GM12801 (cell line): ENCODE measurements around the gene ZNF25.

Source experiments
- CTCF ChIP-seq: IDR thresholded peaks from one replicate; pipeline ENCODE4 v1.5.1; 2011; ENCODE audit warnings: control low read depth; ENCODE audit not compliant: insufficient read length; ENCODE audit errors: extremely low read depth

The ZNF25 gene

GRCh38 chr10:37976091-37976879 lies at the start of gene ZNF25:
Gene ZNF25, minus strand, starts transcription at chr10:37976647. Its CDS starts 4,925 bp downstream, at chr10:37971722.
- TF ChIP-seq CTCF, result no peak

- no peak for TF ChIP-seq CTCF
These were observed 48.8 kb upstream of the ZNF25 start for GRCh38 chr10:38025283-38025682.

- TF ChIP-seq CTCF, result no peak
These were observed 39.9 kb upstream of the ZNF25 start for GRCh38 chr10:38016354-38016753.

- TF ChIP-seq CTCF, result no peak
These were observed 33.9 kb upstream of the ZNF25 start, which contains the start of gene ZNF33A for GRCh38 chr10:38010119-38010903. Gene ZNF33A, plus strand, starts transcription at chr10:38010675. Its CDS starts 1,667 bp downstream, at chr10:38012342.

GRCh38 chr10:38007991-38008390 lies 31.5 kb upstream of the ZNF25 start:
- TF ChIP-seq CTCF, result no peak

- TF ChIP-seq CTCF, result no peak
These were observed 31.1 kb upstream of the ZNF25 start for GRCh38 chr10:38007551-38007950.

GRCh38 chr10:38003588-38003987 lies 27.1 kb upstream of the ZNF25 start:
- TF ChIP-seq CTCF, result no peak
